Ovary (tissue), 9 donors: ENCODE data around the gene HP1BP3. TPM values are rescaled to one million over a fixed set of nuclear protein-coding genes. Genes with fewer than 3 reads are reported as not detected.

ENCODE experiments used
- DNase-seq, 5 donors: peaks; one replicate each; pipeline ENCODE4 v3.0.0-alpha.2; 2019 to 2020
- H3K27ac ChIP-seq, 2 donors: fragments of 200-600 bp; one replicate each; pipeline versions ENCODE4 v1.5.1 to v1.8.0; 2019 to 2022
- H3K27me3 ChIP-seq: fragments of 200-600 bp; one replicate; pipeline ENCODE4 v1.8.0; 2022
- H3K36me3 ChIP-seq: fragments of 200-600 bp; sonication (generic); one replicate; pipeline ENCODE4 v1.5.1; 2019
- H3K4me1 ChIP-seq: one replicate; pipeline ENCODE4 v1.8.1; 2013; ENCODE audit warnings: mild to moderate bottlenecking, moderate library complexity; ENCODE audit not compliant: insufficient read depth
- H3K4me3 ChIP-seq: fragments of 200-600 bp; sonication (generic); one replicate; pipeline ENCODE4 v1.5.1; 2017
- H3K9me3 ChIP-seq, 2 donors: fragments of 200-600 bp in 1 of 2; sonication (generic) in 1 of 2; one replicate each; pipeline versions ENCODE4 v1.5.1 to v1.8.1; 2013 to 2019; ENCODE audit warnings: mild to moderate bottlenecking in 1 of 2, moderate library complexity in 1 of 2
- EP300 ChIP-seq: sonication (generic); formaldehyde crosslinking; IDR thresholded peaks from one replicate; pipeline ENCODE4 v1.6.1; 2017; ENCODE audit warnings: antibody characterized with exemption
- POLR2A ChIP-seq: fragments of 450-650 bp; IDR thresholded peaks from one replicate; pipeline ENCODE4 v1.6.1; 2017; ENCODE audit warnings: antibody characterized with exemption, mild to moderate bottlenecking, moderate library complexity
- WGBS, 3 donors: extraction: QIAGEN DNeasy Blood & Tissue Kit in 1 of 3; methylation state at CpG; one replicate each; pipeline versions ENCODE4 v1.1.5 to v1.1.7; 2013 to 2017; 5-methylcytosine and 5-hydroxymethylcytosine counted together
- intact Hi-C, 4 donors: fragments of 100-400 bp; cut with DNase I; formaldehyde crosslinking; loops; one replicate each; pipeline versions ENCODE4 v1.11.0 to v1.15.1; 2022 to 2023
- polyA plus RNA-seq, 2 donors: library from polyadenylated mRNA; stranded (reverse); fragments of 200-250 nt in 1 of 2; fragments of 350-450 nt in 1 of 2; fragmentation: Illumina TruSeq in 1 of 2; extraction: RNeasy Lipid Tissue Mini Kit (QIAGEN cat#74804) in 1 of 2; gene quantifications; one replicate each; pipeline ENCODE4 v1.2.3, GENCODE V29; 2013 to 2014
- total RNA-seq, 7 donors: library from RNA; depleted of rRNA in 2 of 7; stranded (reverse); fragments of >200 nt in 2 of 7; fragmentation: NEBNext Ultra II Directional in 3 of 7; extraction: Animal tissue kit (Norgen Biotek cat#: 25700) in 3 of 7; gene quantifications; one replicate each; pipeline versions ENCODE4 v1.1.0 to v1.2.4, GENCODE V29; 2016 to 2023
- TF ChIP-seq, protein P1 (sequence below), 3 donors: fragments of 450-650 bp in 2 of 3; fragments of 200-600 bp in 1 of 3; IDR thresholded peaks; one replicate each; pipeline versions ENCODE4 v1.5.1 to v1.8.0; 2016 to 2022; ENCODE audit warnings: antibody characterized with exemption in 3 of 3, mild to moderate bottlenecking in 1 of 3
- donor health status: DM: no; HTN: no; CAD: no; lungs with moderate emphysema.
- donor health status: DM: no; HTN: no; CAD: no.
- donor health status: Bipolar disorder and iron deficiency.
- donor health status: DM: yes; HTN: yes; CAD: no.
- donor health status: DM: no; HTN: no; CAD: no.
- donor health status: DM: yes; HTN: yes; CAD: no.

Gene HP1BP3
- total and polyA plus RNA-seq, 9 donors = 162 to 302 (median 211) TPM

DNA sequence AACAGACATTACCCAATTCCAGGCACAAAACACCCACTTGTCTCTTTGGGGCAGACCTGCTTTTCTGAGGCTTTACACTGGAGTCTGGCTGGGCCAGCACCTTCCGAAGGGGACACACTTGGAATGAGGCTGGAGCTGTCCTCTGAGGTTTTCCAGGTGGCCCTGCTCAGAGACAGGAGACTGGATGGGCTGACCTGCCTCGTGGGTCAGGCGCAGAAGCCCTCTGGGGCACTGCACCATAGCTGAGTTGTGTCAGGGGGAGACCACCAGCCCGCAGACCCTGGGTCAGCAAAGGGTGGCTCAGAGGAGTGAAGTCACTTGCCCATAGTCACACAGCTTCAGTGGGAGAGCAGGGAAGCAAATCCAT, 56.4 kb downstream of the HP1BP3 start:
- Histone ChIP-seq H3K4me3 (no peak overlapping the region), H3K36me3 (no peaks in the 10 kb centered on the region), H3K4me1 (peaks cover 7% of the 10 kb centered on the region), H3K9me3 (no peaks in the 10 kb centered on the region), H3K27ac (no peak overlapping the region), H3K27me3 (no peaks in the 10 kb centered on the region)
- no peak for DNase-seq
- intact Hi-C loops = no loop called here
- TF ChIP-seq EP300 (no peak), POLR2A (no peak)
- WGBS, 3 donors = 40 to 47% (median 44%) methylated on average over 4 of the region's 4 CpGs

DNA sequence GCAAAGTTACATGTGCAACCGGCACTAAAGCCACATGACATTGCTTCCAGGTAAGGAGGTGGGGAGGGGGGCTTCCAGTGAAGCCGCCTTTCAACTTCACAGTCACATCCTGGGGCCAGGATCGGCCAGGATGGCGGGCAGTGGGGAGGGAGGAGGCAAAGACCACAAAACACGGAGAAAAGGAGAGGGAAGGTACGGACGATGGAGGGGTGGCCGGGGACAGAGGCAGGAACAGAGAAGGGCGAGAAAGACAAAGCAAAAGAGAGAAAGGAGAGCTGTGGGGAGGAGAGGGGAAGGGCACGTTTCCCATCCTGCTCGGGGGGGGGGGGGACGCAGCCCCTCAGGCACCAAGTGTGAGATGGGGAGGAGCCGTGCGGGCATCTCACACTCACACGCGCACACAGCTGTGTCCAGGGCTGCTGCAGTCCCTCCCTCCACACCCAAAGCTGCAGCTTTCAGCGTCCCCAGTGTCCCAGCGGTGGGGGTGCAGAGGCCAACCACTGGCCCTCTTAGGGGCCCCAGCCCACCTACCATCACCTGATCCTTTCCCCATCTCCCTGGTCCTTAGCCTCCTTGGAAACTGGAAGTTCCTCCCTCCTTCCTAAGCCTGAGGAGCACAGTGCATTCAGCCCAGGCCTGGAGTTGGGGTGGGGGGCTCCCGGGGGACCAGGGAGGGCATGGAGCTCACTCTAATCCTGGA, 57.0 kb downstream of the HP1BP3 start:
- no peak for TF ChIP-seq EP300
- TF ChIP-seq, protein P1, sequence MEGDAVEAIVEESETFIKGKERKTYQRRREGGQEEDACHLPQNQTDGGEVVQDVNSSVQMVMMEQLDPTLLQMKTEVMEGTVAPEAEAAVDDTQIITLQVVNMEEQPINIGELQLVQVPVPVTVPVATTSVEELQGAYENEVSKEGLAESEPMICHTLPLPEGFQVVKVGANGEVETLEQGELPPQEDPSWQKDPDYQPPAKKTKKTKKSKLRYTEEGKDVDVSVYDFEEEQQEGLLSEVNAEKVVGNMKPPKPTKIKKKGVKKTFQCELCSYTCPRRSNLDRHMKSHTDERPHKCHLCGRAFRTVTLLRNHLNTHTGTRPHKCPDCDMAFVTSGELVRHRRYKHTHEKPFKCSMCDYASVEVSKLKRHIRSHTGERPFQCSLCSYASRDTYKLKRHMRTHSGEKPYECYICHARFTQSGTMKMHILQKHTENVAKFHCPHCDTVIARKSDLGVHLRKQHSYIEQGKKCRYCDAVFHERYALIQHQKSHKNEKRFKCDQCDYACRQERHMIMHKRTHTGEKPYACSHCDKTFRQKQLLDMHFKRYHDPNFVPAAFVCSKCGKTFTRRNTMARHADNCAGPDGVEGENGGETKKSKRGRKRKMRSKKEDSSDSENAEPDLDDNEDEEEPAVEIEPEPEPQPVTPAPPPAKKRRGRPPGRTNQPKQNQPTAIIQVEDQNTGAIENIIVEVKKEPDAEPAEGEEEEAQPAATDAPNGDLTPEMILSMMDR (IDR thresholded peaks at IDR 0.05) = no peak
- TF ChIP-seq POLR2A = no peak
- DNase-seq = peak in 1 of 5 donors; percentile 3
- no peaks in the 10 kb centered on the region for H3K9me3 ChIP-seq
- intact Hi-C loops = no loop called here
- no peak overlapping the region for H3K27ac ChIP-seq
- H3K4me1 ChIP-seq = peaks cover 7% of the 10 kb centered on the region
- no peaks in the 10 kb centered on the region for H3K27me3 ChIP-seq
- no peaks in the 10 kb centered on the region for H3K36me3 ChIP-seq
- 10 to 24% (median 22%) methylated on average over 18 to 19 of the region's 19 CpGs for WGBS, 3 donors
- H3K4me3 ChIP-seq = no peak overlapping the region

DNA sequence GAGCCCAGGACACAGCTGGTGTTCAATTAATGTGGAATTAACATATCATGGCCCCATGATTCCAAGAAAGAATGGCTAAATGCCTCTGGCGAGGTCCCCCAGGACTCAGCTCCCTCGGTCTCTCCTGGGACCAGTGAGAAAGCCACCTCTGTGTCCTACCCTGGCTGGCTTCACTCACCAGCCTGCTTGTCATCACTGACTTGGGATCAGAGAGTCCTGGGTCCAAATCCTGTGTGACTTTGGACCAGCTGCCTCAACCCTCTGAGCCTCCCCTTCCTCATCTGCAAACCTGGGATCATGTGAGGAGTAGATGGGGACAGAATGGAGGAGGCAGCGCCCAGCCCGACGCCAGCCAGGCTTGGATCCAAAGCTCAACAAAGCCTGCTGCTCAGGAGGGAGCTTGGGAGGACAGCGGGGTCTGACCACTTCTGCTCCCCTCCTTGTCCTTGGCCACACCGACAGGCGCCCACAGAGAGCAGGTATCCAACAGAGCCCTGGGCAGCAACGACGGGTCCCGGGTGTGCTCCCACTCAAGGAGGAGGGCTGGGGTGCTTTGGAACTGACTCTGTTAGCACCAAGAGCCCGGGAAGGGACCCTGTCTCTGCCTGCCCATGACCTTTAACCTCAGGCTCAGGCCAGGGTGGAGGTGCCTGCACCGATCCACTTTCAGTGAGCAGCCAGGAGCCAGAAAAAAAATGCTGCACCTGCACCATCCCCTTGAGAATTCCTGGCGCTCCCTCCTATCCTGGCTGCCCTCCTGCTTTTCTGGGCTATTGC, 57.8 kb downstream of the HP1BP3 start:
- peaks cover 7% of the 10 kb centered on the region for H3K4me1 ChIP-seq
- peak in 1 of 5 donors; percentile 8 for DNase-seq
- no peak overlapping the region for H3K27ac ChIP-seq
- no peaks in the 10 kb centered on the region for H3K27me3 ChIP-seq
- TF ChIP-seq, protein P1 (IDR thresholded peaks at IDR 0.05) = no peak
- TF ChIP-seq POLR2A (no peak), EP300 (no peak)
- H3K36me3 ChIP-seq = no peaks in the 10 kb centered on the region
- 50 to 70% (median 50%) methylated on average over 14 of the region's 14 CpGs for WGBS, 3 donors
- intact Hi-C loops = no loop called here
- H3K9me3 ChIP-seq = no peaks in the 10 kb centered on the region
- no peak overlapping the region for H3K4me3 ChIP-seq

DNA sequence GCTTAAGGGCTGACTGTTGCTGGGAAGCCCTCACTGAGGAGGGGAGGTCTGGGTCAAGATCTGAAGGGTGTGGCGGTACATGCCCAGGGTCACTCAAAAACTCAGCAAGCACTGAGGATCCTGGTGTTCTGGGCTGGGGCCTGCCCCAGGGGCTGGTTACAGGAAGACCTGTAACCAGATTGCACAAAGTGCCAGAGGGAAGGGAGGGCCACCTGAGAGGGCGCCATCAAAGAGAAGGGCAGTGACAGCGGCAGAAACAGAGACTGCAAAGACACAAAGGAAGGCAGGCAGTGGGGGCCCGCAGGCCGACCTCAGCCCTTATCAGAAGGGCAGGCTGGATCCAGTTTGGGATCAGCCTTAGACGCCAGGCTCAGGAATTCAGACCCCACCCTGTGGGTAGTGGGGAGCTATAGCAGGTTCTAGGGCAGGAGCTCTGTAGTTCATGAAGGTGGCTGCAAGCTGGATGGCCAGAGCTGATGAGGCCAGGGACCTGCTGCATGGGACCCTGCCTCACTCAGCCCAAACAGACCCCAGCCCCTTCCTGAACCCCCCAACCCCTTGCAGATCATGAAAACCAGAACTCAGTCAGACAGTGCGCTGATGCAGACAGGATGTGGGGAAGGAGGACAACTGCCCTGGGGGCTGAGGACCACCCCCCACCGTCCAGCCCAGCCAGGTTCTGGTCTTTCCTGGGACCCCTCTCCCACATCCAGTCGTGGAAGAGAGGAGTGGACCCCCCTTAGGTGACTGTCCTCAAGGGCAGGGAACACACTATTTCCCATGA, 58.5 kb downstream of the HP1BP3 start:
- TF ChIP-seq POLR2A = no peak
- TF ChIP-seq, protein P1 (IDR thresholded peaks at IDR 0.05) = no peak
- no peak for TF ChIP-seq EP300
- WGBS, 3 donors = 70 to 85% (median 77%) methylated on average over 9 of the region's 9 CpGs
- peak in 3 of 5 donors; percentile 3 to 30 (median 13) for DNase-seq
- Histone ChIP-seq H3K4me3 (no peak overlapping the region), H3K9me3 (no peaks in the 10 kb centered on the region), H3K4me1 (peaks cover 7% of the 10 kb centered on the region), H3K36me3 (no peaks in the 10 kb centered on the region), H3K27ac (no peak overlapping the region), H3K27me3 (no peaks in the 10 kb centered on the region)
- intact Hi-C loops = no loop called here
